Neural cell (in vitro differentiated cells): ENCODE measurements around the gene SF3B4. TPM values are rescaled to one million over a fixed set of nuclear protein-coding genes. Genes with fewer than 3 reads are reported as not detected.
A peak's percentile ranks its signal among the peaks of the same experiment; 100 is the strongest.

Experiments
- H2AFZ ChIP-seq: fragments of 200-600, 300-800 bp; sonication (generic), shearing (Covaris generic); 2 replicates; pipeline ENCODE4 v1.6.0; 2014; ENCODE audit warnings: low read depth, mild to moderate bottlenecking, antibody characterized with exemption, low read length, moderate library complexity
- H3F3A ChIP-seq: fragments of 200-600 bp; shearing (Covaris generic); 2 replicates; pipeline ENCODE4 v1.6.1; 2016; ENCODE audit warnings: mild to moderate bottlenecking, moderate library complexity, mixed read lengths, antibody characterized with exemption, low read length; ENCODE audit not compliant: insufficient read depth, poor library complexity, severe bottlenecking
- H3K27ac ChIP-seq: fragments of 200-600, 300-800 bp; sonication (generic), shearing (Covaris generic); 2 replicates; pipeline ENCODE4 v1.5.1; 2014; ENCODE audit warnings: mild to moderate bottlenecking, low read length, moderate library complexity
- H3K27me3 ChIP-seq: fragments of 300-800, 200-600 bp; sonication (generic), shearing (Covaris generic); 2 replicates; pipeline ENCODE4 v1.6.0; 2014; ENCODE audit warnings: mild to moderate bottlenecking, low read depth, low read length, moderate library complexity; ENCODE audit not compliant: insufficient read depth
- H3K36me3 ChIP-seq: fragments of 300-800, 200-600 bp; sonication (generic), shearing (Covaris generic); 2 replicates; pipeline ENCODE4 v1.5.1; 2014; ENCODE audit warnings: mild to moderate bottlenecking, antibody characterized with exemption, low read length, moderate library complexity; ENCODE audit not compliant: insufficient read depth
- H3K4me2 ChIP-seq: fragments of 300-800, 200-600 bp; sonication (generic), shearing (Covaris generic); 2 replicates; pipeline ENCODE4 v1.6.0; 2014; ENCODE audit warnings: mild to moderate bottlenecking, low read length
- H3K4me3 ChIP-seq: fragments of 300-800, 200-600 bp; sonication (generic), shearing (Covaris generic); 2 replicates; pipeline ENCODE4 v1.5.1; 2014; ENCODE audit warnings: mild to moderate bottlenecking, low read length, moderate library complexity
- H3K79me2 ChIP-seq: fragments of 200-600 bp; shearing (Covaris generic); replicated peaks from 2 replicates; pipeline ENCODE4 v1.6.0; 2014; ENCODE audit warnings: mild to moderate bottlenecking, low read length, moderate library complexity; ENCODE audit not compliant: insufficient read depth
- H3K9ac ChIP-seq: fragments of 300-800, 200-600 bp; sonication (generic), shearing (Covaris generic); 2 replicates; pipeline ENCODE4 v1.6.1; 2016; ENCODE audit warnings: mild to moderate bottlenecking, low read length, mixed read lengths
- H3K9me2 ChIP-seq: fragments of 200-600 bp; shearing (Covaris generic); 2 replicates; pipeline ENCODE4 v1.6.1; 2016; ENCODE audit warnings: mild to moderate bottlenecking, low read length, mixed read lengths; ENCODE audit not compliant: insufficient read depth
- H3K9me3 ChIP-seq: fragments of 200-600, 300-800 bp; sonication (generic), shearing (Covaris generic); 2 replicates; pipeline ENCODE4 v1.6.1; 2016; ENCODE audit warnings: mild to moderate bottlenecking, mixed run types, low read length, moderate library complexity, mixed read lengths
- H4K20me1 ChIP-seq: fragments of 200-600 bp; shearing (Covaris generic); 2 replicates; pipeline ENCODE4 v1.6.1; 2016; ENCODE audit warnings: mild to moderate bottlenecking, mixed run types; ENCODE audit not compliant: insufficient read depth
- EP300 ChIP-seq: fragments of 450-650 bp; conservative IDR thresholded peaks from 2 replicates; pipeline ENCODE4 v1.6.1; 2014; ENCODE audit warnings: antibody characterized with exemption, mild to moderate bottlenecking, moderate library complexity; ENCODE audit not compliant: poor library complexity, severe bottlenecking
- EZH2 ChIP-seq: fragments of 200-600, 300-800 bp; shearing (Covaris generic), sonication (generic); IDR thresholded peaks from 2 replicates; pipeline ENCODE4 v1.6.1; 2014; ENCODE audit warnings: antibody characterized with exemption, low read length, borderline replicate concordance, mild to moderate bottlenecking; ENCODE audit not compliant: insufficient read depth, poor library complexity, severe bottlenecking
- MXI1 ChIP-seq: fragments of 450-650 bp; conservative IDR thresholded peaks from 2 replicates; pipeline ENCODE4 v1.6.1; 2014; ENCODE audit warnings: antibody characterized with exemption, mild to moderate bottlenecking; ENCODE audit not compliant: poor library complexity, severe bottlenecking
- POLR2AphosphoS5 ChIP-seq: IDR thresholded peaks from 2 replicates; pipeline ENCODE4 v1.6.1; 2012
- REST ChIP-seq: IDR thresholded peaks from 2 replicates; pipeline ENCODE4 v1.6.1; 2012; ENCODE audit warnings: borderline replicate concordance
- SMC3 ChIP-seq: fragments of 450-650 bp; conservative IDR thresholded peaks from 2 replicates; pipeline ENCODE4 v1.6.1; 2014; ENCODE audit warnings: antibody characterized with exemption, mild to moderate bottlenecking, moderate library complexity; ENCODE audit not compliant: poor library complexity
- TAF1 ChIP-seq: IDR thresholded peaks from 2 replicates; pipeline ENCODE4 v1.6.1; 2012; ENCODE audit warnings: low read depth
- polyA minus RNA-seq: library from RNA; depleted of rRNA, polyadenylated mRNA; stranded (reverse); fragments of >200 nt; gene quantifications from 2 replicates; pipeline ENCODE4 v1.2.3, GENCODE V29; 2014
- polyA plus RNA-seq: library from polyadenylated mRNA; depleted of rRNA; stranded (reverse); fragments of >200 nt; gene quantifications from 2 replicates; pipeline ENCODE4 v1.2.3, GENCODE V29; 2014
- TF ChIP-seq, protein P1 (sequence below): fragments of 450-650 bp; IDR thresholded peaks from 2 replicates; pipeline ENCODE4 v1.5.1; 2014; ENCODE audit warnings: antibody characterized with exemption, mild to moderate bottlenecking, moderate library complexity; ENCODE audit not compliant: poor library complexity, severe bottlenecking

Gene SF3B4, protein sequence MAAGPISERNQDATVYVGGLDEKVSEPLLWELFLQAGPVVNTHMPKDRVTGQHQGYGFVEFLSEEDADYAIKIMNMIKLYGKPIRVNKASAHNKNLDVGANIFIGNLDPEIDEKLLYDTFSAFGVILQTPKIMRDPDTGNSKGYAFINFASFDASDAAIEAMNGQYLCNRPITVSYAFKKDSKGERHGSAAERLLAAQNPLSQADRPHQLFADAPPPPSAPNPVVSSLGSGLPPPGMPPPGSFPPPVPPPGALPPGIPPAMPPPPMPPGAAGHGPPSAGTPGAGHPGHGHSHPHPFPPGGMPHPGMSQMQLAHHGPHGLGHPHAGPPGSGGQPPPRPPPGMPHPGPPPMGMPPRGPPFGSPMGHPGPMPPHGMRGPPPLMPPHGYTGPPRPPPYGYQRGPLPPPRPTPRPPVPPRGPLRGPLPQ
- 7.8 and 14.1 TPM in 2 replicates for polyA plus RNA-seq
- 10.7 and 15.3 TPM in 2 replicates for polyA minus RNA-seq

- TF ChIP-seq SMC3 (no peak), POLR2AphosphoS5 (peak; percentile 99), EP300 (peak; percentile 57), MXI1 (peak; percentile 80), TAF1 (peak; percentile 74), EZH2 (no peak)
- TF ChIP-seq, protein P1, sequence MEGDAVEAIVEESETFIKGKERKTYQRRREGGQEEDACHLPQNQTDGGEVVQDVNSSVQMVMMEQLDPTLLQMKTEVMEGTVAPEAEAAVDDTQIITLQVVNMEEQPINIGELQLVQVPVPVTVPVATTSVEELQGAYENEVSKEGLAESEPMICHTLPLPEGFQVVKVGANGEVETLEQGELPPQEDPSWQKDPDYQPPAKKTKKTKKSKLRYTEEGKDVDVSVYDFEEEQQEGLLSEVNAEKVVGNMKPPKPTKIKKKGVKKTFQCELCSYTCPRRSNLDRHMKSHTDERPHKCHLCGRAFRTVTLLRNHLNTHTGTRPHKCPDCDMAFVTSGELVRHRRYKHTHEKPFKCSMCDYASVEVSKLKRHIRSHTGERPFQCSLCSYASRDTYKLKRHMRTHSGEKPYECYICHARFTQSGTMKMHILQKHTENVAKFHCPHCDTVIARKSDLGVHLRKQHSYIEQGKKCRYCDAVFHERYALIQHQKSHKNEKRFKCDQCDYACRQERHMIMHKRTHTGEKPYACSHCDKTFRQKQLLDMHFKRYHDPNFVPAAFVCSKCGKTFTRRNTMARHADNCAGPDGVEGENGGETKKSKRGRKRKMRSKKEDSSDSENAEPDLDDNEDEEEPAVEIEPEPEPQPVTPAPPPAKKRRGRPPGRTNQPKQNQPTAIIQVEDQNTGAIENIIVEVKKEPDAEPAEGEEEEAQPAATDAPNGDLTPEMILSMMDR = peak; percentile 22
- Histone ChIP-seq H3K27ac (peak within 1 kb of the TSS; percentile 99), H3K4me3 (peak within 1 kb of the TSS; percentile 87), H3F3A (no peaks in the 10 kb centered on the region), H3K79me2 (peaks cover 17% of the 10 kb centered on the region), H3K9me3 (no peaks in the 10 kb centered on the region), H2AFZ (peak within 1 kb of the TSS; percentile 74), H3K36me3 (peaks cover 6% of the 10 kb centered on the region), H4K20me1 (no peaks in the 10 kb centered on the region), H3K4me2 (peak within 1 kb of the TSS; percentile 89), H3K27me3 (no peaks in the 10 kb centered on the region), H3K9ac (peak within 1 kb of the TSS; percentile 95), H3K9me2 (no peaks in the 10 kb centered on the region)
Observed at GRCh38 chr1:149927563-149928400, at the start of gene SF3B4. TSS of gene SF3B4 (minus strand) at chr1:149927803. CDS start at chr1:149927759, 44 bp downstream.

DNA sequence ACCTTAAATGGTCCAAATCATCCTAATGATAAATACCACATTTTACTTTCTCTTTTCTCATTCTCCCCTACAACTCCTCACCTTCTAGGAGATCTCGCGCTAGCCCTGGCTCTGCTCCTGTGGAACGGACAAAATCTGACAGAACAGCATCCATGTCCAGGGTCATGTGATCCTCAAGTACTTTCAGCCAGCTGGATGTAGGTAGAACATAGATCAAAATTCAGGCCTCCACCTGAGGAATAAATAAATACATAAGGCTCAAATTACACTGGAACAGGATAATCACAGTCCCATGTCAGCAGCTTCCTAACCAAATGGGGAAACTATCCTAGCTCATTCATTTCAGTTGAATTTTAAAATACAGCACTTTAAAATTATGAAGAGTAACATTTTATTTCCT lies 49.7 kb upstream of the SF3B4 start:
- Histone ChIP-seq H3K9me2 (no peaks in the 10 kb centered on the region), H3K27me3 (no peaks in the 10 kb centered on the region), H3K4me3 (no peak overlapping the region), H3K9me3 (no peaks in the 10 kb centered on the region), H3F3A (no peaks in the 10 kb centered on the region), H3K9ac (no peak overlapping the region), H3K36me3 (no peaks in the 10 kb centered on the region), H3K27ac (no peak overlapping the region), H3K79me2 (no peaks in the 10 kb centered on the region), H4K20me1 (no peaks in the 10 kb centered on the region), H2AFZ (no peak overlapping the region), H3K4me2 (no peak overlapping the region)
- TF ChIP-seq REST = no peak
- TF ChIP-seq EZH2 = no peak
